GM12878 (cell line): Measurements from ENCODE around the gene TRAF5. TPM values are rescaled to one million over a fixed set of nuclear protein-coding genes. Genes with fewer than 3 reads are reported as not detected.
A peak's percentile ranks its signal among the peaks of the same experiment; 100 is the strongest.
"Not testable (repeated sequence)": the region's sequence is repeated elsewhere in the genome, so short reads cannot be mapped to it uniquely, and the experiment has no call there.

Experiments used
- ATAC-seq: fragments of 200-7000 bp; cut with Tn5 transposase; 3 replicates; pipeline ENCODE4 v1.9.1; 2020; ENCODE audit warnings: mild to moderate bottlenecking, moderate library complexity
- BruUV-seq: library from RNA; stranded (reverse); fragments of 400-500 nt; replicated peaks from 2 replicates; lab custom pipeline; 2021; lab: Mats Ljungman, UMichigan
- CTCF ChIA-PET: fragments of 300-600 bp; sonication (Branson Sonifier 250); formaldehyde crosslinking; extraction: SDS; loops from one replicate; lab custom pipeline; 2021; ENCODE audit warnings: inconsistent platforms; lab: Yijun Ruan, JAX
- POLR2A ChIA-PET: fragments of 350-600 bp; formaldehyde crosslinking; extraction: SDS; loops from one replicate; lab custom pipeline; 2021; ENCODE audit warnings: inconsistent platforms; lab: Charles Lee
- RAD21 ChIA-PET: fragments of 300-600 bp; sonication (Branson Sonifier 250); formaldehyde crosslinking; loops from one replicate; lab custom pipeline; 2023; ENCODE audit warnings: antibody characterized with exemption; ENCODE audit not compliant: unreplicated experiment; lab: Charles Lee
- SMC1A ChIA-PET: fragments of 300-600 bp; sonication (Branson Sonifier 250); formaldehyde crosslinking; loops from one replicate; lab custom pipeline; 2023; ENCODE audit not compliant: unreplicated experiment, uncharacterized antibody; lab: Charles Lee
- DNase-seq: peaks from one replicate; pipeline ENCODE4 v3.0.0-alpha.2; 2011; ENCODE audit warnings: low read depth, low spot score
- FAIRE-seq: peaks from 3 replicates; lab custom pipeline; 2011; peaks lifted over from hg19 to GRCh38; lab: Jason Lieb, UNC
- H2AFZ ChIP-seq: 2 replicates; pipeline ENCODE4 v1.6.0; 2011; ENCODE audit warnings: low read depth, low read length, control low read depth; ENCODE audit not compliant: control insufficient read depth
- H3K27ac ChIP-seq: 2 replicates; pipeline ENCODE4 v1.5.1; 2011; ENCODE audit warnings: control low read depth; ENCODE audit not compliant: control insufficient read depth, insufficient read depth
- H3K27me3 ChIP-seq, 2 experiments: replicated peaks in 1 of 2; 2 replicates each; pipeline versions ENCODE4 v1.6.0 to v1.6.1; 2011; ENCODE audit warnings: low read length in 1 of 2; ENCODE audit not compliant: control insufficient read depth in 2 of 2, insufficient read depth in 2 of 2
- H3K36me3 ChIP-seq, 2 experiments: 2 replicates each; pipeline ENCODE4 v1.5.1; 2011; ENCODE audit warnings: low read length in 1 of 2; ENCODE audit not compliant: control insufficient read depth in 2 of 2, insufficient read depth in 2 of 2
- H3K4me1 ChIP-seq: 2 replicates; pipeline ENCODE4 v1.6.1; 2011; ENCODE audit warnings: mild to moderate bottlenecking, low read length, moderate library complexity, mixed read lengths; ENCODE audit not compliant: control insufficient read depth, insufficient read depth
- H3K4me2 ChIP-seq: 2 replicates; pipeline ENCODE4 v1.6.0; 2011; ENCODE audit warnings: control low read depth; ENCODE audit not compliant: control insufficient read depth, insufficient read depth
- H3K4me3 ChIP-seq: fragments of 200-600 bp; sonication (generic); 2 replicates; pipeline ENCODE4 v1.5.1; 2016
- H3K79me2 ChIP-seq: 2 replicates; pipeline ENCODE4 v1.6.0; 2011; ENCODE audit warnings: low read length; ENCODE audit not compliant: control insufficient read depth, insufficient read depth
- H3K9ac ChIP-seq: 2 replicates; pipeline ENCODE4 v1.8.0; 2011; ENCODE audit warnings: low read length, control low read depth, mixed read lengths; ENCODE audit not compliant: control insufficient read depth, insufficient read depth
- H3K9me3 ChIP-seq: replicated peaks from 3 replicates; pipeline ENCODE4 v1.5.1; 2011; ENCODE audit warnings: mild to moderate bottlenecking, low read length; ENCODE audit not compliant: control insufficient read depth, insufficient read depth
- H4K20me1 ChIP-seq: 2 replicates; pipeline ENCODE4 v1.6.0; 2011; ENCODE audit not compliant: control insufficient read depth, insufficient read depth
- BHLHE40 ChIP-seq, 2 experiments: fragments of 450-650 bp in 1 of 2; IDR thresholded peaks; 2 replicates each; pipeline ENCODE4 v1.6.1; 2011 to 2017; ENCODE audit warnings: low read depth in 2 of 2, borderline replicate concordance in 1 of 2, improper control_type of control experiment in 1 of 2, low read length in 1 of 2, mild to moderate bottlenecking in 1 of 2
- GATAD2B ChIP-seq: fragments of 450-650 bp; conservative IDR thresholded peaks from 2 replicates; pipeline ENCODE4 v1.6.1; 2017; ENCODE audit warnings: low read depth, mild to moderate bottlenecking, moderate library complexity
- IKZF2 ChIP-seq, 2 experiments: fragments of 450-650 bp; IDR thresholded peaks; 2 replicates each; pipeline ENCODE4 v1.6.1; 2017; ENCODE audit warnings: mild to moderate bottlenecking in 2 of 2, moderate library complexity in 2 of 2
- MEF2B ChIP-seq: fragments of 450-650 bp; IDR thresholded peaks from 2 replicates; pipeline ENCODE4 v1.6.1; 2018; ENCODE audit warnings: mild to moderate bottlenecking, moderate library complexity; ENCODE audit not compliant: partially characterized antibody, poor library complexity, severe bottlenecking
- RAD51 ChIP-seq: fragments of 450-650 bp; IDR thresholded peaks from 2 replicates; pipeline ENCODE4 v1.6.1; 2016; ENCODE audit warnings: moderate library complexity, mild to moderate bottlenecking, inconsistent platforms
- WGBS: methylation state at CpG from one replicate; pipeline ENCODE4 v1.1.6; 2016; ENCODE audit warnings: low lambda C conversion rate; ENCODE audit not compliant: insufficient replicate concordance, insufficient coverage; ENCODE audit errors: missing lambda C conversion rate; 5-methylcytosine and 5-hydroxymethylcytosine counted together
- in situ Hi-C: fragments of 300-500 bp; cut with MboI; formaldehyde crosslinking; loops from 9 replicates; pipeline ENCODE4 v1.14.3; 2018; ENCODE audit warnings: mixed read lengths
- intact Hi-C: fragments of 100-400 bp; cut with micrococcal nuclease; formaldehyde crosslinking; loops from one replicate; pipeline ENCODE4 v1.14.2; 2022; ENCODE audit not compliant: unreplicated experiment
- polyA plus RNA-seq, 11 experiments: library from polyadenylated mRNA; depleted of rRNA in 4 of 11; unstranded in 6 of 11; stranded (reverse) in 5 of 11; fragments of >200 nt; fragmentation: Nextera tagmentation in 4 of 11; fragmentation: Illumina TruSeq in 1 of 11; extraction: Ambion mirVana in 4 of 11; extraction: Trizol in 1 of 11; gene quantifications; 1 replicate in 1 of 11; 2 replicates in 10 of 11; pipeline versions ENCODE4 v1.2.1 to v1.2.3, GENCODE V29; 2011 to 2016; ENCODE audit warnings: inconsistent platforms in 2 of 11, missing spikeins in 2 of 11, low read depth in 1 of 11
- total RNA-seq, 4 experiments: library from RNA; depleted of rRNA in 3 of 4; stranded (reverse); fragments of >200 nt in 3 of 4; fragmentation: Illumina TruSeq in 1 of 4; extraction: Trizol in 1 of 4; gene quantifications; 2 replicates each; pipeline versions ENCODE4 v1.2.1 to v1.2.3, GENCODE V29; 2013 to 2021
- TF ChIP-seq, protein P1 (sequence below), 3 experiments: IDR thresholded peaks in 2 of 3; conservative IDR thresholded peaks in 1 of 3; 2 replicates each; pipeline ENCODE4 v1.5.1; 2011; ENCODE audit warnings: low read depth in 3 of 3, low read length in 3 of 3, mild to moderate bottlenecking in 3 of 3, control low read depth in 2 of 3, moderate library complexity in 2 of 3, inconsistent platforms in 1 of 3, mixed read lengths in 1 of 3; ENCODE audit not compliant: control insufficient read depth in 2 of 3, insufficient read depth in 1 of 3; ENCODE audit errors: extremely low read depth in 1 of 3
- TF ChIP-seq, protein P2 (sequence below): fragments of 450-650 bp; IDR thresholded peaks from 2 replicates; pipeline ENCODE4 v1.6.1; 2016; ENCODE audit warnings: mild to moderate bottlenecking

TRAF5 gene
- total and polyA plus RNA-seq, 10 of the 15 experiments (the other 5 are each of a cell fraction or from before 2014, with no cell fraction given), result 10.6 to 36.5 (median 26.3) TPM

DNA sequence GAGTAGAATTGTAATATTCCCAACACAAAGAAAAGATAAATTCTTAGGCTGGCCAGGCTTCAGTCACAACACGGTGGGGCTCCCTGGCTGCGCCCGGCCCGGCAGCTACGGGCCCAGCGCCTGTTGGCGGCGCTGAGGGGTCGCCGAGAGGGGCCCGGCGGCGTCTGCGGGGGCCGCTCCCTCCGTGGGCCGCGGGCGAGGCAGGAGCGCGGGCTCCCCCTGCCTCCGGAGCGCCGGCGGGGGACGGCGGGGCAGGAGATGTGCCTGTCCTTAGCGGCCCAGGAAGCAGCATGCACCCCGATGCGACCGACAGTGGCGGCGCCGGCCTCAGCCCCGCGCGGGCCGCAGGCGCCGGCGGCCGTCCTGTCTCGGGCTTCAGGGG lies 89.6 kb downstream of the TRAF5 start:
- RAD21 ChIA-PET, result interaction anchor here (0.9 to 1.1 kb wide), 3 partner anchors 33 to 93 kb away, joined by 3 read pairs; no protein-coding TSS in a partner anchor
- TF ChIP-seq, protein P1, sequence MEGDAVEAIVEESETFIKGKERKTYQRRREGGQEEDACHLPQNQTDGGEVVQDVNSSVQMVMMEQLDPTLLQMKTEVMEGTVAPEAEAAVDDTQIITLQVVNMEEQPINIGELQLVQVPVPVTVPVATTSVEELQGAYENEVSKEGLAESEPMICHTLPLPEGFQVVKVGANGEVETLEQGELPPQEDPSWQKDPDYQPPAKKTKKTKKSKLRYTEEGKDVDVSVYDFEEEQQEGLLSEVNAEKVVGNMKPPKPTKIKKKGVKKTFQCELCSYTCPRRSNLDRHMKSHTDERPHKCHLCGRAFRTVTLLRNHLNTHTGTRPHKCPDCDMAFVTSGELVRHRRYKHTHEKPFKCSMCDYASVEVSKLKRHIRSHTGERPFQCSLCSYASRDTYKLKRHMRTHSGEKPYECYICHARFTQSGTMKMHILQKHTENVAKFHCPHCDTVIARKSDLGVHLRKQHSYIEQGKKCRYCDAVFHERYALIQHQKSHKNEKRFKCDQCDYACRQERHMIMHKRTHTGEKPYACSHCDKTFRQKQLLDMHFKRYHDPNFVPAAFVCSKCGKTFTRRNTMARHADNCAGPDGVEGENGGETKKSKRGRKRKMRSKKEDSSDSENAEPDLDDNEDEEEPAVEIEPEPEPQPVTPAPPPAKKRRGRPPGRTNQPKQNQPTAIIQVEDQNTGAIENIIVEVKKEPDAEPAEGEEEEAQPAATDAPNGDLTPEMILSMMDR (IDR thresholded peaks at IDR 0.05 in 2 of 3, conservative IDR thresholded peaks at IDR 0.05 in 1 of 3; ENCODE audit: control insufficient read depth in 2 of 3, extremely low read depth in 1 of 3, insufficient read depth in 1 of 3, low read depth in 3 of 3, low read length in 3 of 3), result 0 out of 6 replicates have a peak, but pooled peaks of 2 of the 3 experiments have one; percentile 3 to 16
- in situ Hi-C loops, FAIRE-seq, H3K4me2 ChIP-seq, H3K4me3 ChIP-seq, H3K36me3 ChIP-seq, H3K27me3 ChIP-seq, H3K79me2 ChIP-seq, H2AFZ ChIP-seq, BruUV-seq, H3K4me1 ChIP-seq, H3K9ac ChIP-seq, H4K20me1 ChIP-seq, H3K9me3 ChIP-seq, intact Hi-C loops, DNase-seq, H3K27ac ChIP-seq, POLR2A ChIA-PET: not testable (repeated sequence)
- CTCF ChIA-PET, result interaction anchor here (0.9 to 2.2 kb wide), 4 partner anchors 15 to 92 kb away, joined by 3 to 13 read pairs (median 4); no protein-coding TSS in a partner anchor
- peak; percentile 79 for ATAC-seq
- WGBS, result 98% methylated on average over 27 of the region's 43 CpGs
- SMC1A ChIA-PET, result interaction anchor here (1.0 kb wide), 1 partner anchor 36 kb away, joined by 3 read pairs; no protein-coding TSS in a partner anchor

DNA sequence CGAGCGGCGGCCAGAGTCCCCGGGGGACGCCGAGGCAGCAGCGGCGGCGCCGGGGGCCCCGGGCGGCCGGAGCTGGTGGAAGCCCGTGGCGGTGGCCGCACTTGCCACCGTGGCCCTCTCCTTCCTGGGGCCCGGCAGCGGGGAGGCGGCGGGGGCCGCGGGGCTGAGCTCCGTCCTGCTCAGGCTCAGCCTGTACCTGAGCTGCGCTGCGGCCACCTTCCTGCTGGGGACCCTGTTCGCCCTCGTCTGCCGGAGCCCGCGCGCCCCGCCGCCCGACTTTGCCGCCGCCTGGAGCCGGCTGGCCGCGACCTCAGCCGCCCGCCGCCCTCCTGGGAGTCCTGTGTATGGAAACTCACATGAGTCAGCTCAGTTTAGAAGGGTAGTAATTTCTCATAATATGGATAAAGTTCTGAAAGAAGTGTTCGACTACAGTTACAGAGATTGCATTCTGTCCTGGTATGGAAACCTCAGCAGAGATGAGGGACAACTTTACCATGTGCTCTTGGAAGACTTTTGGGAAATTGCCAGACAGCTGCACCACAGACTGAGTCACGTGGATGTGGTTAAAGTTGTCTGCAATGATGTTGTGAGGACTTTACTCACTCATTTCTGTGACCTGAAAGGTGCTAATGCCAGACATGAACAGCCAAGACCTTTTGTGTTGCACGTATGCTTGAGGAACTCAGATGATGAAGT lies 90.1 kb downstream of the TRAF5 start:
- H3K27ac ChIP-seq, H3K4me3 ChIP-seq, DNase-seq, H3K9me3 ChIP-seq, H3K36me3 ChIP-seq, H2AFZ ChIP-seq, FAIRE-seq, H3K4me1 ChIP-seq, H4K20me1 ChIP-seq, in situ Hi-C loops, H3K27me3 ChIP-seq, BruUV-seq, H3K79me2 ChIP-seq, H3K4me2 ChIP-seq, intact Hi-C loops, H3K9ac ChIP-seq: not testable (repeated sequence)
- ATAC-seq, result peak; percentile 76
- ChIA-PET RAD21 (interaction anchor here (1.0 to 1.1 kb wide), 3 partner anchors 33 to 87 kb away, joined by 3 read pairs; no protein-coding TSS in a partner anchor), POLR2A (interaction anchor here (0.8 kb wide), 1 partner anchor 162 kb away, joined by 3 read pairs; the partner anchor contains the start of gene SLC30A1), CTCF (interaction anchor here (1.8 to 2.2 kb wide), 2 partner anchors 60 to 93 kb away, joined by 5 to 13 read pairs; no protein-coding TSS in a partner anchor), SMC1A (interaction anchor here (1.0 kb wide), 1 partner anchor 36 kb away, joined by 3 read pairs; no protein-coding TSS in a partner anchor)
- WGBS, result 95% methylated on average over 22 of the region's 46 CpGs
- peak; percentile 48 for TF ChIP-seq MEF2B
- 0 out of 4 replicates have a peak, but pooled peaks of 1 of the 2 experiments have one; percentile 16 for TF ChIP-seq IKZF2 (IDR thresholded peaks at IDR 0.05)
- peak; percentile 37 to 81; a peak in 3 of 4 replicates for TF ChIP-seq BHLHE40 (IDR thresholded peaks at IDR 0.05; ENCODE audit: borderline replicate concordance in 1 of 2, low read depth in 2 of 2, low read length in 1 of 2)
- TF ChIP-seq, protein P2, sequence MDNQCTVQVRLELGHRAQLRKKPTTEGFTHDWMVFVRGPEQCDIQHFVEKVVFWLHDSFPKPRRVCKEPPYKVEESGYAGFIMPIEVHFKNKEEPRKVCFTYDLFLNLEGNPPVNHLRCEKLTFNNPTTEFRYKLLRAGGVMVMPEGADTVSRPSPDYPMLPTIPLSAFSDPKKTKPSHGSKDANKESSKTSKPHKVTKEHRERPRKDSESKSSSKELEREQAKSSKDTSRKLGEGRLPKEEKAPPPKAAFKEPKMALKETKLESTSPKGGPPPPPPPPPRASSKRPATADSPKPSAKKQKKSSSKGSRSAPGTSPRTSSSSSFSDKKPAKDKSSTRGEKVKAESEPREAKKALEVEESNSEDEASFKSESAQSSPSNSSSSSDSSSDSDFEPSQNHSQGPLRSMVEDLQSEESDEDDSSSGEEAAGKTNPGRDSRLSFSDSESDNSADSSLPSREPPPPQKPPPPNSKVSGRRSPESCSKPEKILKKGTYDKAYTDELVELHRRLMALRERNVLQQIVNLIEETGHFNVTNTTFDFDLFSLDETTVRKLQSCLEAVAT, result 0 out of 2 replicates have a peak, but pooled peaks have one; percentile 33
- TF ChIP-seq GATAD2B, result 0 out of 2 replicates have a peak, but pooled peaks have one; percentile 41
- peak; percentile 79 for TF ChIP-seq RAD51
